OCI-LY7 (cell line): ENCODE results near the gene KCNQ1OT1. TPM values are rescaled to one million over a fixed set of nuclear protein-coding genes. Genes with fewer than 3 reads are reported as not detected.

Source experiments
- BruUV-seq: library from RNA; stranded (reverse); fragments of 400-500 nt; replicated peaks from 2 replicates; lab custom pipeline; 2021; lab: Mats Ljungman, UMichigan
- CTCF ChIA-PET: fragments of 300-600 bp; sonication (Branson Sonifier 250); formaldehyde crosslinking; loops from one replicate; lab custom pipeline; 2022; ENCODE audit warnings: antibody characterized with exemption; ENCODE audit not compliant: unreplicated experiment; lab: Charles Lee
- POLR2A ChIA-PET: fragments of 300-600 bp; sonication (Branson Sonifier 250); formaldehyde crosslinking; loops from one replicate; lab custom pipeline; 2022; ENCODE audit warnings: antibody characterized with exemption; lab: Charles Lee
- DNase-seq: peaks from one replicate; pipeline ENCODE4 v3.0.0-alpha.2; 2015; ENCODE audit warnings: low spot score
- H2AFZ ChIP-seq: fragments of 200-600 bp; sonication (generic), shearing (Covaris generic); 2 replicates; pipeline ENCODE4 v1.6.1; 2014; ENCODE audit warnings: mild to moderate bottlenecking, antibody characterized with exemption, low read length, moderate library complexity
- H3K27ac ChIP-seq: fragments of 200-600 bp; sonication (generic); 2 replicates; pipeline ENCODE4 v1.5.1; 2014; ENCODE audit warnings: mixed run types, low read depth, mild to moderate bottlenecking, moderate library complexity, low read length, inconsistent platforms; ENCODE audit not compliant: poor library complexity, severe bottlenecking
- H3K36me3 ChIP-seq: fragments of 200-600 bp; sonication (generic); 2 replicates; pipeline ENCODE4 v1.6.1; 2014; ENCODE audit warnings: mild to moderate bottlenecking, antibody characterized with exemption, low read length, moderate library complexity, mixed read lengths; ENCODE audit not compliant: insufficient read depth
- H3K4me1 ChIP-seq: fragments of 200-600 bp; sonication (generic); 2 replicates; pipeline ENCODE4 v1.5.1; 2014; ENCODE audit warnings: mild to moderate bottlenecking, low read length; ENCODE audit not compliant: insufficient read depth, poor library complexity, severe bottlenecking
- H3K4me2 ChIP-seq: fragments of 200-600 bp; sonication (generic); 2 replicates; pipeline ENCODE4 v1.6.1; 2014; ENCODE audit warnings: mild to moderate bottlenecking, low read length
- H3K4me3 ChIP-seq: fragments of 200-600 bp; sonication (generic); 2 replicates; pipeline ENCODE4 v1.5.1; 2014; ENCODE audit warnings: mild to moderate bottlenecking, low read depth, low read length; ENCODE audit not compliant: poor library complexity, severe bottlenecking
- H3K79me2 ChIP-seq: fragments of 200-600 bp; sonication (generic); 2 replicates; pipeline ENCODE4 v1.6.1; 2016; ENCODE audit warnings: low read depth, mild to moderate bottlenecking, low read length, moderate library complexity, mixed read lengths; ENCODE audit not compliant: insufficient read depth
- H3K9me2 ChIP-seq: fragments of 200-600 bp; sonication (generic); 2 replicates; pipeline ENCODE4 v1.6.1; 2016; ENCODE audit warnings: mild to moderate bottlenecking, low read length, mixed read lengths; ENCODE audit not compliant: insufficient read depth
- H3K9me3 ChIP-seq: fragments of 200-600 bp; sonication (generic); 2 replicates; pipeline ENCODE4 v1.6.1; 2014; ENCODE audit warnings: mild to moderate bottlenecking, mixed run types, low read length, mixed read lengths
- H4K20me1 ChIP-seq: fragments of 200-600 bp; sonication (generic); 2 replicates; pipeline ENCODE4 v1.6.1; 2014; ENCODE audit warnings: mild to moderate bottlenecking, antibody characterized with exemption, low read length, moderate library complexity, mixed read lengths; ENCODE audit not compliant: insufficient read depth
- EZH2phosphoT487 ChIP-seq: fragments of 200-600 bp; sonication (generic); IDR thresholded peaks from 2 replicates; pipeline ENCODE4 v1.6.1; 2018; ENCODE audit warnings: low read depth, borderline replicate concordance, mild to moderate bottlenecking, mixed run types, antibody characterized with exemption, low read length, moderate library complexity, mixed read lengths
- intact Hi-C: fragments of 100-400 bp; cut with micrococcal nuclease; formaldehyde crosslinking; loops from one replicate; pipeline ENCODE4 v1.10.0; 2022; ENCODE audit not compliant: unreplicated experiment
- total RNA-seq, 2 experiments: library from RNA; depleted of rRNA in 1 of 2; stranded (reverse); fragments of >200 nt in 1 of 2; shearing (Covaris generic) in 1 of 2; gene quantifications; 2 replicates each; pipeline ENCODE4 v1.2.3, GENCODE V29; 2014 to 2022
- TF ChIP-seq, protein P1 (sequence below): fragments of 200-600 bp; sonication (generic); conservative IDR thresholded peaks from 2 replicates; pipeline ENCODE4 v1.5.1; 2014; ENCODE audit warnings: mild to moderate bottlenecking, antibody characterized with exemption, low read length, moderate library complexity, mixed read lengths

KCNQ1OT1 gene
- total RNA-seq, 2 experiments from 2014 or later = 2.9 to 3.4 TPM

DNA sequence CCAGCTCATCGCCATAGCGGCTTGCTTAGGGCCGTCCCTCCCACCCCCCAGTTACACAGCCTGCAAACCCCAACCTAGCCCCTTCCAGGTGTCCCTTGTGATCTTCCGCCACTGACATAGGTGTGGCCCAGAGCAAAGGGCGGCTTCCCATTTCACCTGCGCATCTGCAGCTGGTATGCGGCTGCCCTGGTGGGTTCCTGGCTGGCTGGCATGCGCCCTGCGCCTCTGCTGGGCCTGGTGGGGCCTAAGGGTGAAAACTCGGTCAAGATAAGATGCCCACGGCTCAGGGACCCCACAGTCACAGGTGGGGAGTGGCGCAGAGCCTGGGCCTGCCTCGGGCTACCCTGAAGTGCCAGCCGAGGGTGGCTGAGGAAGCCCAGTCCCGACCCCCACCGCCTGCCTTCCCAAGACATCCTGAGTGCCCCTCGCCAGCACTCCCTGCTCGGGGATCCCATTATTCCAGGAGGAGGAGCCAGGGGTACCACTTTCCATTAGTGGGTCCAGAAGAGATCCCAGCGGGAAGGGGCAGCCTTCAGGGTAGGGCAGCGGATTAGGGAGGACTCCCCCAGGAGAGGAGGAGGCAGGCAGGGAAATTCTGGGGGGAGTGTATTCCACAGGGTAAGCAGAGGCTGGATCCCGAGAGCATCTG lies 36.9 kb upstream of the KCNQ1OT1 start:
- no peak overlapping the region for H3K4me3 ChIP-seq
- H3K36me3 ChIP-seq = no peaks in the 10 kb centered on the region
- no peak overlapping the region for H3K4me2 ChIP-seq
- H3K9me3 ChIP-seq = no peaks in the 10 kb centered on the region
- no peaks in the 10 kb centered on the region for H3K4me1 ChIP-seq
- H3K27ac ChIP-seq = no peak overlapping the region
- TF ChIP-seq, protein P1, sequence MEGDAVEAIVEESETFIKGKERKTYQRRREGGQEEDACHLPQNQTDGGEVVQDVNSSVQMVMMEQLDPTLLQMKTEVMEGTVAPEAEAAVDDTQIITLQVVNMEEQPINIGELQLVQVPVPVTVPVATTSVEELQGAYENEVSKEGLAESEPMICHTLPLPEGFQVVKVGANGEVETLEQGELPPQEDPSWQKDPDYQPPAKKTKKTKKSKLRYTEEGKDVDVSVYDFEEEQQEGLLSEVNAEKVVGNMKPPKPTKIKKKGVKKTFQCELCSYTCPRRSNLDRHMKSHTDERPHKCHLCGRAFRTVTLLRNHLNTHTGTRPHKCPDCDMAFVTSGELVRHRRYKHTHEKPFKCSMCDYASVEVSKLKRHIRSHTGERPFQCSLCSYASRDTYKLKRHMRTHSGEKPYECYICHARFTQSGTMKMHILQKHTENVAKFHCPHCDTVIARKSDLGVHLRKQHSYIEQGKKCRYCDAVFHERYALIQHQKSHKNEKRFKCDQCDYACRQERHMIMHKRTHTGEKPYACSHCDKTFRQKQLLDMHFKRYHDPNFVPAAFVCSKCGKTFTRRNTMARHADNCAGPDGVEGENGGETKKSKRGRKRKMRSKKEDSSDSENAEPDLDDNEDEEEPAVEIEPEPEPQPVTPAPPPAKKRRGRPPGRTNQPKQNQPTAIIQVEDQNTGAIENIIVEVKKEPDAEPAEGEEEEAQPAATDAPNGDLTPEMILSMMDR = no peak
- TF ChIP-seq EZH2phosphoT487 = no peak
- no peak for DNase-seq
- ChIA-PET POLR2A (no interaction called here), CTCF (no interaction called here)
- H2AFZ ChIP-seq = no peak overlapping the region
- no peaks in the 10 kb centered on the region for H3K79me2 ChIP-seq
- BruUV-seq = no TSS peak
- H4K20me1 ChIP-seq = no peaks in the 10 kb centered on the region
- H3K9me2 ChIP-seq = no peaks in the 10 kb centered on the region
- intact Hi-C loops = no loop called here

DNA sequence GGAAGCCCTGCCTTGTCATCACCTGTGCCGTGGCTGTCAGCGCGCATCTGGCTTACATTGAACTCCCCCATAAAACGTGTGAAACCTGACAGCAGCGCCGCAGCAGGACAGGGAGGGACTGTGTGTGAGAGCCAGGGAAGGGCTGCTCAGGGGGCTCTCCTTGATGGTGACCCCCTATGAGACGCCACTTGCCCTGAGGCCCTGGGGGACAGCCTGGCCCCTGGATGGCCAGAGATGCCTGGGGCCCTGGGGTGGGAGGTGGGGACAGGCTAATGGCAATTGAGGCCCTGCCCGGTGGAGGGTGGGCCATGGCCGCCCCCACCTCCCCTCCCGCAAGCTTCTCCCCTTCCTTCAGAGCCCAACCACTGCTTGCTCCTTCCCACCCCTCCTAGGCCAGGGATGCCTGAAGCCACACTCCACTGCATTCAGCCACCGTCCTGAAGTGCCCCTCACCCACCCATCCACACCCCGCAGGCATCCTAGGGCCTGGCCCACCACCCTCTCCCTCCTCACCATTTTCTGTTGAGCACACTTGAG lies 35.3 kb upstream of the KCNQ1OT1 start:
- Histone ChIP-seq H3K4me3 (no peak overlapping the region), H2AFZ (no peak overlapping the region), H4K20me1 (no peaks in the 10 kb centered on the region), H3K4me1 (no peaks in the 10 kb centered on the region), H3K36me3 (no peaks in the 10 kb centered on the region), H3K9me3 (no peaks in the 10 kb centered on the region), H3K79me2 (no peaks in the 10 kb centered on the region), H3K4me2 (no peak overlapping the region), H3K27ac (no peak overlapping the region), H3K9me2 (no peaks in the 10 kb centered on the region)
- TF ChIP-seq EZH2phosphoT487 = no peak
- TF ChIP-seq, protein P1 = no peak
- ChIA-PET CTCF (no interaction called here), POLR2A (no interaction called here)
- intact Hi-C loops = no loop called here
- no peak for DNase-seq
- BruUV-seq = no TSS peak
